HG03175 (cell line): ENCODE measurements around the gene TMEM202.
"Not testable (repeated sequence)": the region's sequence is repeated elsewhere in the genome, so short reads cannot be mapped to it uniquely, and the experiment has no call there.

ENCODE experiments used
- ATAC-seq: cut with Tn5 transposase; IDR thresholded peaks from one replicate; pipeline ENCODE4 v1.9.1; 2021; ENCODE audit warnings: mild to moderate bottlenecking, moderate library complexity; ENCODE audit not compliant: unreplicated experiment

TMEM202 gene

DNA sequence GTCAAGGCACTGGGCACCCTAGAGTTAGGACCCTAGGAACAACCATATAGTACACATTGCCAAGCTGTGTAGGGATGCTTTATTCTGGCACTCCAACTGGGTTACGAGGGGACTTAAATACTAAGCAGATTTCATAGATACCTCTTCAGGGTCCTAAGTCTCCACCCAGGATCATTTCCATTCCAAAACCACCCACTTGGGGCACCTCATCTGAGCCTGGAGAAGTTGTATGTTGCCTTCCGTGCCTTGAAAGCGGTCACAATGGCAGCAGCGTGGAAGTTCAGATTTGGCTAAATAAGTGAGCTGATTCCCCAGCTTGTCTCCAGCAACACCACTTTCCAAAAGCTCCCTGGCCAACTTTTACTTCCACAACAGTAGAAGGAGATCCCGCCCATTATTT is 4.6 kb downstream of the TMEM202 start:
- ATAC-seq = no peak

DNA sequence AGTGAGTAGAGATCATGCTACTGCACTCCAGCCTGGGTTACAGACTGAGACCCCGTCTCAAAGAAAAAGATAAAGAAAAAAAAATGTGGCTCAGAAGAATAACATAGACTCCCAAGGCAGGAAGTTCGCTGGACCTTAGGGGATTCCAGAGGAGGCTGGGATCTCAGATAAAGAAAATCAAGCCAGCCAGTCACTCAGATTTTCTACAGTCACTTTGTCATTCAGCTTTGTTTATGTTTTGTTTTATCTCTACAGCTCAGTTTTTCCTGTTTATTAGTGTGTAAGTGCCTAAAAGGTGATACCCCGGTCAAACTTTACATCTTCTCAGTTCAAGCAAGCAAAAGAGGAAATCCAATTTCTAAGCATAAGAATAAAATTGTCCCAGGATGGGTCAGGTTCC is 6.3 kb downstream of the TMEM202 start:
- ATAC-seq = no peak

GRCh38 chr15:72404841-72405240 is 6.7 kb downstream of the TMEM202 start:
- ATAC-seq = no peak

DNA sequence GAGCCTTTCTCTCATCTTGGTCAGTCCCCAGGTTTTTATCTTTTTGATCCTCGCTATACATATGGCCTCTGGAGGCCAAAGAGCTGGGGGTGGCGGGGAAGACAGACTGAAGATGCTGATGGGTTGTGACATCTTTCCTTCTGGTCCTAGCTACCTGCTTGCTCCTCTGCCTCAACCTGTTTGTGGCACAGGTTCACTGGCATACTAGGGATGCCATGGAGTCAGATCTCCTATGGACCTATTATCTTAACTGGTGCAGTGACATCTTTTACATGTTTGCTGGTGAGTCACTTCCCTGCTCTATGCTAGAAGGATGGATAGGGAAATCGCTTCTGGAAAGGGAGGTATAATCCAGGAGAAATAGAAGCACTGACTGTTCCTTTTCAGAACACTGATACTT is 8.8 kb downstream of the TMEM202 start:
- no peak for ATAC-seq

DNA sequence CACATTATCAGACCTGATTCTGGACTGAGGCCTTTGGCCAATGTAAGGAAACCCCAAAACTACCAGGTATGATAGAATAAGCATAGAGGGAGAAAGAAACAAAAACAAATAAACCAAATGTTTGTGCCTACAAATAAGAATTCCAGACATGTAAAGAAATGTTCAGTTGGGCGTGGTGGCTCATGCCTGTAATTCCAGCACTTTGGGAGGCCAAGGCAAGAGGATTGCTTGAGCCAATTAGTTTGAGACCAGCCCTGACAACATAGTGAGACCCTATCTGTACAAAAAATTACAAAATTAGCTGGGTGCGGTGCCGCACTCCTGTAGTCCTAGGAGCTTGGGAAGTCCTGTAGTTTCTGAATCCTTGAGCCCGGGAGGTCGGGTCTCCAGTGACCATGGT is 13.0 kb downstream of the TMEM202 start:
- no peak for ATAC-seq

DNA sequence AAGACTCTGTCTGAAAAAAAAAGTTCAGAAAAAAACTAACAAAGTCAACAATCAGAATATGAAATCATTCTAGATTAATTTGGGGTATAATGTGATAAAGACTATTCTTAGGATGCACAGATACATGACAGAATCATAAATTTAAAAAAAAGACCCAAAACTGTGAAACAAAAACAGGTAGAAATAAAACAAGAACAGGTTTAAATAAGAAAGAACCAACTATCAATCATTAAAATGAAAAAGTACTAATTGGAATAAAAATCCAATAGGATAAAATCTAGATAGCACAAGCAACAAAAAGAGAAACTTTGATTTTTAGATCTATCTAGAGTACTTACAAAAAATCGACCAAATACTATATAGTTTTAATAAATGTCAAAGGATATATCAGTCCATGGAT is 13.4 kb downstream of the TMEM202 start:
- no peak for ATAC-seq

GRCh38 chr15:72413337-72413736 is 15.2 kb downstream of the TMEM202 start:
- ATAC-seq = not testable (repeated sequence)

GRCh38 chr15:72415304-72415703 is 17.2 kb downstream of the TMEM202 start:
- ATAC-seq = no peak

- ATAC-seq = not testable (repeated sequence)
Observed at GRCh38 chr15:72419768-72420167, 21.7 kb downstream of the TMEM202 start.

GRCh38 chr15:72420576-72420975 is 22.5 kb downstream of the TMEM202 start:
- ATAC-seq = no peak

DNA sequence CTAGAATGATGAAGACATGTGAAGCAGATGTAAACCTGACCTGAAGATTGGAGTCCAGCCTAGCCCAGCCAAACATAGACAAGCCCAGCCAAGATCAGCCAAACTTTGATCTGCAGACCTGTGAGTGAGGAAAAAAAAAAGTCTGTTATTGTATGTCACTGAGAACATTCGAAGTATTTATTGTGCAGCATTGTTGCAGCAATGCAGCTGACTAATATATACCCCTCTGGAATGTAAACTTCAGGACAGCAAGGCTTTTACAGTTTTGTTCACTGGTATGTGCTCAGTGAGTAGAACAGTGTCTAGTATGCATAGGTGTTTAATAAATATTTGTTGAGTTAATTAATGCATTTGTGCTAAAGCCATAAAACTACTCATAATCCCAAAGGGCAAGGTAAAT is 23.4 kb downstream of the TMEM202 start:
- ATAC-seq = no peak

- ATAC-seq = no peak
Observed at GRCh38 chr15:72423256-72423655, 25.2 kb downstream of the TMEM202 start.

DNA sequence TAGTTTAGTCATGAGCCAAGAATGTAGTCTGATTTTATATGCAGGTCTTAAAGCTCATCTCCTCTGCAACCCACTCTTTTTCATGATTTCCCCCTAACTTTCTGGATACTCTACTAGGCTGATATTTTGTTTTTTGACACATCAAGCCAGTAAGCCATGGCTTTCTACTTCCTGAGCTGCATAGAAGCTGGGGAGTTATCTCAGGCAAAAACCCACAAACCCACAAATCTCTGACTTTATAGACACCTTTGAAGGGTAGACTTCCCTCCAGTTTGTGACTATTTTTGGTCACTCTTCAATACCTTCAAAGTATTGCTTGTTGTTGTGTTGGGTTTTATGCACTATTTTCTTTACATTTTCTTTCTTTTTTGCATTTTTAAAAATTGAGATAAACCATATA is 28.6 kb downstream of the TMEM202 start:
- ATAC-seq = no peak

DNA sequence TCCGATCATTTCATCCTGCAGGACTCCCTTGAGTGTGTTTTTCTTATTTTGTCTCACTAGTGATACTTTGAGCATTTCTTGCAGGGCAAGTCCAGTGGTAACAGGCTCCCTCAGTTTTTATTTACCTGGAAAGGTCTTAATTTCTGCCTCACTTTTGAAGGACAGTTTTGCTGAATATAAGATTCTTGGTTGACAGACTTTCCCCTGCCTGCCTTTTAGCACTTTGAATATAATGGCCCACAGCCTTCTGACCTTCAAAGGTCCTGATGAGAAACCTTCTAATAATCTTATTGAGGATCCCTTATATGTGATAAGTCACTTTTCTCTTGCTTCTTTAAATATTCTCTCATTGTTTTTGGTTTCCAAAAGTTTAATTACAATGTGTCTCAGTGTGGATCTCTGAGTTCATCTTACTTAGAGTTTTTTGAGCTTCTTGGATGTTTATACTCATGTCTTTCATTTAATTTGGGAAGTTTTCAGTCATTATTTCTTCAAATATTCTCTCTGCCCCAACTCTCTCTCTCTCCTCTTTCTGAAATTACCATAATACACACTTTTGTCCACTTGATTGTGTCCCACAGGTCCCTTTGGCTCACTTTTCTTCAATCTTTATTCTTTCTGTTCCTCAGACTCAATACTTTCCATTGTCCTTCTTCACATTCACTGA is 39.7 kb downstream of the TMEM202 start:
- no peak for ATAC-seq

DNA sequence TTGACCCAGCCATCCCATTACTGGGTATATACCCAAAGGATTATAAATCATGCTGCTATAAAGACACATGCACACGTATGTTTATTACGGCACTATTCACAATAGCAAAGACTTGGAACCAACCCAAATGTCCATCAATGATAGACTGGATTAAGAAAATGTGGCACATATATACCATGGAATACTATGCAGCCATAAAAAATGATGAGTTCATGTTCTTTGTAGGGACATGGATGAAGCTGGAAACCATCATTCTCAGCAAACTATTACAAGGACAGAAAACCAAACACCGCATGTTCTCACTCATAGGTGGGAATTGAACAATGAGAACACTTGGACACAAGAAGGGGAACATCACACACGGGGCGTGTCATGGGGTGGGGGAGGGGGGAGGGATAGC is 44.7 kb downstream of the TMEM202 start:
- not testable (repeated sequence) for ATAC-seq

- ATAC-seq = no peak
Observed at GRCh38 chr15:72445426-72445825, 47.3 kb downstream of the TMEM202 start.

DNA sequence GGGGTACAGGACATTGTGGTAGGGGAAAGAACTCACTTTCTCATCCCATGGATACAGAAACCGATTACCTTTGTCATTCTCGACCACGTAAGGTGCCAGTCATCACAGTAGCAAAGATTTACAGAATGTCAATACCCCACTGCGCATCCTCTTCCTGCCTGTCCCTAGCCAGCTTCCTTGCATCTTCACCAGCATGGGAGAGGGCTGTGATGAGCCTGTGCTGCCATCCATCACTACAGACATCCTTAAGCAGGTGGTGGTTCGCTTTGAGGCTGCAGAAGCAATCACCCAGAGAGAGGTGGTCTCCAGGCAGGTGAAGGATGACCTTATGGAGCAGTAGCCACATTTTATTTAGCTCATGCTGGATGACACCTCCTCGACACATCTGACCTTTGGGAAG is 52.7 kb downstream of the TMEM202 start:
- ATAC-seq = no peak

- ATAC-seq = no peak
Observed at GRCh38 chr15:72451224-72451623, 53.1 kb downstream of the TMEM202 start.

DNA sequence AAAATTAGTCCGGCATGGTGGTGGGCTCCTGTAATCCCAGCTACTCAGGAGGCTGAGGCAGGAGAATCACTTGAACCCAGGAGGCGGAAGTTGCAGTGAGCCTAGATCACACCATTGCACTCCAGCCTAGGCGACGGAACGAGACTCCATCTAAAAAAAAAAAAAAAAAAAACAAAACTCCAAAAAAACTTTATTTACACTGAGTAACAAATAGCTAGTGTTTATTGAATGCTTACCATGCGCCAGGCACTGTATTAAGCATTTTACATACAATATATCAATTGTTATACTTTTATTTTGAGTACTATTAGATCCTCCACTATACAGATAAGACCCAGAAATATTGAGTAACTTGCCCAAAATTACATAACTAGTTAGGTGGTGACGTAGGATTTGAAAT is 58.6 kb downstream of the TMEM202 start:
- ATAC-seq = no peak
